GM23338 (cell line): Measurements from ENCODE around the gene RHEX.

ENCODE experiments used
- CREB1 ChIP-seq: fragments of 250-450 bp; sonication (Bioruptor Pico); IDR thresholded peaks from 2 replicates; pipeline ENCODE4 v1.5.0; 2020; ENCODE audit warnings: low read depth, mild to moderate bottlenecking, moderate library complexity
- CTCF ChIP-seq, 2 experiments: fragments of 200-600 bp in 1 of 2; sonication (generic) in 1 of 2; conservative IDR thresholded peaks; 2 replicates each; pipeline versions ENCODE4 v1.5.1 to v1.6.1; 2016 to 2017; ENCODE audit warnings: antibody characterized with exemption in 2 of 2, low read depth in 2 of 2, mild to moderate bottlenecking in 2 of 2, moderate library complexity in 1 of 2
- ETS1 ChIP-seq: IDR thresholded peaks from 2 replicates; pipeline ENCODE4 v1.6.1; 2016; ENCODE audit warnings: antibody characterized with exemption
- EZH2 ChIP-seq: fragments of 200-600 bp; sonication (generic); IDR thresholded peaks from one replicate; pipeline ENCODE4 v1.8.0; 2017; ENCODE audit warnings: antibody characterized with exemption, mild to moderate bottlenecking, low read depth; ENCODE audit not compliant: unreplicated experiment
- EZH2phosphoT487 ChIP-seq: fragments of 200-600 bp; sonication (generic); IDR thresholded peaks from one replicate; pipeline ENCODE4 v1.8.1; 2018; ENCODE audit warnings: antibody characterized with exemption; ENCODE audit not compliant: unreplicated experiment
- JUNB ChIP-seq: IDR thresholded peaks from one replicate; pipeline ENCODE4 v1.6.1; 2016; ENCODE audit warnings: antibody characterized with exemption; ENCODE audit not compliant: unreplicated experiment
- NANOG ChIP-seq: IDR thresholded peaks from 2 replicates; pipeline ENCODE4 v1.6.1; 2016; ENCODE audit warnings: antibody characterized with exemption, borderline replicate concordance
- POLR2AphosphoS5 ChIP-seq: IDR thresholded peaks from 2 replicates; pipeline ENCODE4 v1.6.1; 2016; ENCODE audit warnings: antibody characterized with exemption, low read depth
- REST ChIP-seq: IDR thresholded peaks from one replicate; pipeline ENCODE4 v1.6.1; 2018; ENCODE audit warnings: antibody characterized with exemption; ENCODE audit not compliant: unreplicated experiment
- STAT1 ChIP-seq: IDR thresholded peaks from one replicate; pipeline ENCODE4 v1.6.1; 2016; ENCODE audit warnings: antibody characterized with exemption; ENCODE audit not compliant: unreplicated experiment
- ZNF114 ChIP-seq: fragments of 250-450 bp; sonication (Bioruptor Pico); IDR thresholded peaks from 2 replicates; pipeline ENCODE4 v1.5.0; 2020; ENCODE audit warnings: mild to moderate bottlenecking, moderate library complexity
- ZNF331 ChIP-seq: fragments of 250-450 bp; sonication (Bioruptor Pico); IDR thresholded peaks from 2 replicates; pipeline ENCODE4 v1.5.0; 2020; ENCODE audit warnings: low read depth, mild to moderate bottlenecking, moderate library complexity
- ZNF462 ChIP-seq: fragments of 250-450 bp; sonication (Bioruptor Pico); IDR thresholded peaks from 2 replicates; pipeline ENCODE4 v1.5.0; 2020; ENCODE audit warnings: mild to moderate bottlenecking, moderate library complexity

- TF ChIP-seq POLR2AphosphoS5 = no peak
- TF ChIP-seq CTCF (conservative IDR thresholded peaks at IDR 0.05; ENCODE audit: low read depth in 2 of 2) = no peak
- TF ChIP-seq JUNB = no peak
- no peak for TF ChIP-seq EZH2
- TF ChIP-seq NANOG = no peak
- TF ChIP-seq ETS1 = no peak
- no peak for TF ChIP-seq ZNF331
- no peak for TF ChIP-seq CREB1
- TF ChIP-seq REST = no peak
- TF ChIP-seq EZH2phosphoT487 = no peak
- no peak for TF ChIP-seq STAT1
- no peak for TF ChIP-seq ZNF114 (CRISPR knock-in tag)
- no peak for TF ChIP-seq ZNF462
Observed at GRCh38 chr1:206012086-206012859, 40.7 kb upstream of the RHEX start.
